DMS114 treated with DMSO at 0.1 percent for 48 hours (cell line): Measurements from ENCODE around the gene FGFR4.
A peak's percentile ranks its signal among the peaks of the same experiment; 100 is the strongest.
"Not testable (repeated sequence)": the region's sequence is repeated elsewhere in the genome, so short reads cannot be mapped to it uniquely, and the experiment has no call there.

Experiments used
- DNase-seq: peaks from one replicate; lab custom pipeline; 2025; ENCODE audit not compliant: unreplicated experiment; lab: John Stamatoyannopoulos, UW

The FGFR4 gene

DNA sequence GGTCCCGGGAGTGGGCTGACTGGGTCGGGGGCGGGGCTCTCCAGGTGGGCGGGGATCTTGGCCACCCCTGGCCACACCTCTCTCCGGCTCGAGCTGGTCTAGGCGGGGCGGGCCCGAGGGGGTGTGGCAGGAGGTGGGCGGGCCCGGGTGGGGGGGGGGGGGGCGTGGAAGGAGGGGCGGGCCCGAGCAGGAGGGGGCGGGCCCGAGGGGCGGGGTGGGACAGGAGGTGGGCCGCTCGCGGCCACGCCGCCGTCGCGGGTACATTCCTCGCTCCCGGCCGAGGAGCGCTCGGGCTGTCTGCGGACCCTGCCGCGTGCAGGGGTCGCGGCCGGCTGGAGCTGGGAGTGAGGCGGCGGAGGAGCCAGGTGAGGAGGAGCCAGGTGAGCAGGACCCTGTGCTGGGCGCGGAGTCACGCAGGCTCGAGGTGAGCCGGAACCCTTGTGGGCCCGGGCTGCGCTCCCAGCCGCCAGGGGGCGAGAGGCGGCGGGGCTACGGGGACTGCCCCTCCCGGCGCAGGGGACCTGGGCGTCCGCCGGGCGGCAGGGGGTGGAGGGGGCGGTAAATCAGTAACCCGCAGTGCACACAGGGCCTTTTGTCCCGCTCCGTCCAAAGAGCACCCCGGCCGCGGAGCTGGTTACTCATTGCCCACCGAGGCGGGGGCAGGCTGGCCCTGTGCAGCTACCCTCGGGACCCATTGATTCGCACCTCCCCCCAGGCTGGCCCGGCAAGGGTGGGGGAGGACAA, at the start of gene FGFR4:
Gene FGFR4 (plus strand): TSS at position 262 of the 744 bp plus-strand sequence. CDS start 2,688 bp downstream, outside the sequence.
- DNase-seq, result no peak

DNA sequence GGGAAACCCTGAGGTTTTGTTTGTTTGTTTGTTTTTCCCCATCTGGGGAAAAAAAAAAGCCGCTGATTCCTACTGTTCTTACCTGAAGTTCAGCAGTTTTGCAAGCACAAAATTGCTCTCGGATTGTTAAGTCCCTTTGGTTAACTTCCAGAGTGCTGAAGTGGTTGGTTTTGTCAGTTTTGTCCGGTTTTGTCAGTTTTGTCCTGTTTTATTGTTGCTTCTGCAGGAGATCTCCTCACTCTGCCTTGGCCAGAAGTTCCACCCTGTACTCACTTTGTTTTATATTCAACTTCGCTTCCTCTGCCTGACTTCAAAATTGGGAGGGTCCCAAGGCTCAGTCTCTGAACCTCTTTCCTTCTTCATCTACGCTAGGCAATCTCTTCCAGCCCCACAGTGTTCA, 49.8 kb upstream of the FGFR4 start:
- DNase-seq, result no peak

DNA sequence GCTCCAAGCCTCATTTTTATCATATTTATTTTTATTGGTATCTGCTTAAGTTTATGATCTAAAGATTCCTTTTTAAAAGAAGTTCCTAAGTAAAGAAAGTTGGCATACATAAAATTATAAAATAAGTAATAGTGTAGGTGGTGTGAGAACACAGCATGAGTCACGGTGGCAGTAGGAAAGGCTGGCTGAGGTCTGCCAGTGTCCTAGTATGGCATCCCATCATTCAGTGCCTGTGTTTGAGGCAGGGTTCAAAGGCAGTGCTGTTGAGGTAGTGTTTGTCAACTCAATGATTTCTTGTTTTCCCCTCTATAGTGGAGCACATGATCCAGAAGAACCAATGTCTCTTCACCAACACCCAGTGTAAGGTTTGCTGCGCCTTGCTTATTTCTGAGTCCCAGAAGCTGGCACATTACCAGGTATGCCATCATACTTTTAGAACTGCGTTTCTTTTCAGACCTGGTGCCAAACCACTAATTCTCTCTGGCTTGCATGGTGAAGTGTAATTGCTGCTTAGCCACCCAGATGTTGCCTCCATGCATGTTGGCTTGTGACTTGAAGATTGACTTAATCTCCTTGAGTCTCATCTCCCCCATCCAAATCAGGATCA, 45.8 kb upstream of the FGFR4 start:
- no peak for DNase-seq

DNA sequence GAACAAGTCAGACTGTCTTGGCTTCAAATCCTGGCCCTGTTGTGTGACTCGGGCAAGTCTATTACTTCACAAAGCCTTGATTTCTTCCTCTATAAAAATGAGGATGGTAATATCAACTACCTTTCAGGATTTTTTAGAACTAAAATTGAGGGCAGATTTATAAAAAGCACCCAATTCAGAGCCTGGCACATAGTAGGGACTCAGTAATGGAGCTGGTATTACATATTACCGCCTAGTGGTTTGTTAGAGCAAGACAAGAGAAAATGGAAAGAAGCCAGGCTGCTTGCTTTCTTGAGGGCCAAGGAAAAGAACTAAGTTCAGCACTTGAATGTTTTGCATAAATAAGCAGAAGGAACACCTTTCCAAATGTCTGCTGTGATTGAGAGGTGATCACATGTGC, 44.8 kb upstream of the FGFR4 start:
- no peak for DNase-seq

DNA sequence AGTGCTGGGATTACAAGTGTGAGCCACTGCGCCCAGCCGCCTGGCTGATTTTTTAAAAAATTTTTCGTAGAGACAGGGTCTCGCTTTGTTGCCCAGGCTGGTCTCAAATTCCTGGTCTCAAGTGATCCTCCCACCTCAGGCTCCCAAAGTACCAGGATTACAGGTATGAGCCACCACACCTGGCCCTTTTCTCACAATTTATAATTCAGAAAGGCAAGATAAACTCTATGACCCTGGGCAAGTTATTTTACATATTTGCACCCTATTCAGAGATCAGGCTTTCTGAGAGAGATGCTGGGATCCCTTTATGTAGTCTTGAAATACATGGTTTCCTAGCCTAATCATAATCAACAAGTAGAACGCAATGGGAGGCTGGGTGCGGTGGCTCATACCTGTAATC, 43.6 kb upstream of the FGFR4 start:
- no peak for DNase-seq

DNA sequence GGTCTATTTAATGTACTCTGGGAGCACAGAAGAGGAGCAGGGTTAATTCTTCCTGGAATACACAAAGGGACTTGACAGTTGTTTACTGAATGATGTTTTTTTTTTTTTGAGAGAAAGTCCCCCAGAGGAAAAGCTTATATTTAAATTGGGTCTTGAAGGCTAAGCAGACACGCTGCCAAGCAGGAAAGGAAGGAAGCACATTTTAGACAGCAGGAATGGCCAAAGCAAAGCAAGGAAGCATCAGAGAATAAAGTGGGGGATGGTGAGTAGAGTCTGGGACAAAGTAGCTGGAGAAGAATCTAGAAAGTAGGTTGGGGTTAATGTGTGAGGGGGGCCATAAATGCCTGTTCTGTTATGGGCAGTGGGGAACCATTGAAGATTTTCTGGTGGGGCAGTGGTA, 42.8 kb upstream of the FGFR4 start:
- no peak for DNase-seq

DNA sequence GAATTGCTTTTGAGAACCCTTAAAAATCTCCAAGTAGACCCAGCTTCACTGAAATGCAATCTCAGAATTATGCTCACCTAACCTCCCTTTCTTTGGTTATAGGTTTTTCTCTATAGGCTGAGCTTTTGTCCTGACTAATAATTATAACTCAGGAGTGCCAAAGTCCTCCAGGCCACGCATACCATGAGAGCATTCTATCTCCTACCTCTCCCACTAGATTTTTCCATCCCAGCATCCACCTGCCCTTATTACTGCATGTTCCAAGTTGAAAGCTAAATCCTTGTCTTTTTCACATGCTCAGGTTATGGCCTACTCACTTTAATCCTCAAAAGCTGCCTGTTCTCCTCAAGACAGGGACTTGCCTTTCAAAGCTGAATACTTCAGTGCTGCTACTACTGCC, 42.1 kb upstream of the FGFR4 start:
- DNase-seq, result no peak

DNA sequence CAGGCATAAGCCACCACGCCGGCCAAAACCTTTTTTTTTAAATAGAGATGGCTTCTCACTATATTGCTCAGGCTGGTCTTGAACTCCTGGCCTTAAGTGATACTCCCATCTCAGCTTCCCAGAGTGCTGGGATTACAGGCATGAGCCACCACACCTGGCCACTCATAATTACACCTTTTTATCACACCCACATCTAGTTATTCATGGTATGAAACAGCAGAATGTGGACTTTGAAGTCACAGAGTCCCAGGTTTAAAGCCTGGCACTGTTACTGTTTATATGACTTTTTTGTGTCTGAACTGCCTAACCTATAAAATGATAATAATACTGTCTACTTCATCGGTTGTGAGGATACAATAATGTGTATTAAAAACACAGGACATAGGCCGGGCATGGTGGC, 41.1 kb upstream of the FGFR4 start:
- DNase-seq, result no peak

DNA sequence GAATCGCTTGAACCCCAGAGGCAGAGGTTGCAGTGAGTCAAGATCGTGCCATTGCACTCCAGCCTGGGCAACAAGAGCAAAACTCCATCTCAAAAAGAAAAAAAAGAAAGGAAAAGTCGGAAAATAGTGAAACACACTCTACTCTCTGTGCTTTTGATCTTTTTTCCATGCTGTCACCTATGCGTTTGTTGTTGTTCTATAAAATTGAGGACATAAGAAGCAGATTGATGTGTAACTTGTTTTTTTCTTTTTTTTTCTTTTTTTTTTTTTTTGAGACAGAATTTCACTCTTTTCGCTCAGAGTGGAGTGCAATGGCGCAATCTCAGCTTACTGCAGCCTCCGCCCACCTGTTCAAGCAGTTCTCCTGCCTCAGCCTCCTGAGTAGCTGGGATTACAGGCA, 38.2 kb upstream of the FGFR4 start:
- DNase-seq, result not testable (repeated sequence)

DNA sequence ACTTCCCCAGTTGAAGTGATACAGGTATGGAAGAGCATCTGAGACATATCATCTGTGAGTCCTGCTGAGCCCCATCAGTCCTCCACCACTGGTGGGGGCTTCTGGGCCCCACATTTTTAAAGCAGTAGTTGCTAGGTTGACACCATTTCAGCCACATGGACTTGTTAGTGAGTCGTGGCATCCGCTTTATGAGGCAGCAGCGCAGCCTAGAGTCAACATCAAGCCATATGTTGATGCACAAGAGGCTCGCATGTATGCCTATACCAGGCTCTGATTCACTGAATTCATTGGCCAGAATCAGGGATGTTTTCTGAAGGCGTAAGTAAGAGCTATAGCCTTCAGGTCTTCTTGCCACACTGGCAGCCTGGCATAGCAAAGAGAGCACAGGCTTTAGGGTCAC, 37.4 kb upstream of the FGFR4 start:
- DNase-seq, result no peak

DNA sequence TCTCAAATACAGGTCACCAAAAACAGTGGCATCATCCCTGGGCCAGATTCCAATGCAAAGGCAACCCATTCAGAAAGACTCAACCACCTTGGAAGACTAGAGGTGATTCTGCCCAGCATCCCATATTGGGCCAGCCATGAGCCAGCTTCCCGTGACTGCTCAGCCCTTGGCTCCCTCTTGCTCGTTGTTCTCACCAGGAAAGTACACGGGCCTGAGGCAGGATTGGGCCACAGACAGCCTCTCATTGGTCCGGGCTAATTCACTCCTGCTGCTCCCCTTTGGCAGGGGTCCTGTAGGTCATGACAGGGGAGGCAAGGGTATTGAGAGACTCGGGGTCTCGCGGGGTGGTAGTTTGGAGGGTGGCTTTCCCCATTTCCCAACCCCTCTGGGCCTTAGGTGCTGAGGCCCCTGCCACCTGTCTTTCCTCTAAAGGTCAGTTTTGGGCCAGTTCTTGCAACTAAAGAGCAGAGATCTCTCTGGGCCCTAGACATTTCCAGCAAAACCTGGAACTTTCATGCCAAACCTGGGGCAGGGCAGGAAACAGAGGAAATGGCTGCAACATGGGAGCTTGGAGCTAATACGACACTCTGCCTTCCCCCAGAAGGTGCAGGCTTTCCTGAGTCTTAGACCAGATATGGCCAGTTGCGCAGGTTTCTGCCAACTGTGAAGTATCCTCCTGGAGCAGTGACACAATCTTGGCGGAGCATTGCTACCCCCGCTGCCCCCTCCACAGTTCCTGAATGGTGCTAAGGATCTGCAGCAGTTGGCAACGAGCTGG, 22.0 kb upstream of the FGFR4 start:
- no peak for DNase-seq

DNA sequence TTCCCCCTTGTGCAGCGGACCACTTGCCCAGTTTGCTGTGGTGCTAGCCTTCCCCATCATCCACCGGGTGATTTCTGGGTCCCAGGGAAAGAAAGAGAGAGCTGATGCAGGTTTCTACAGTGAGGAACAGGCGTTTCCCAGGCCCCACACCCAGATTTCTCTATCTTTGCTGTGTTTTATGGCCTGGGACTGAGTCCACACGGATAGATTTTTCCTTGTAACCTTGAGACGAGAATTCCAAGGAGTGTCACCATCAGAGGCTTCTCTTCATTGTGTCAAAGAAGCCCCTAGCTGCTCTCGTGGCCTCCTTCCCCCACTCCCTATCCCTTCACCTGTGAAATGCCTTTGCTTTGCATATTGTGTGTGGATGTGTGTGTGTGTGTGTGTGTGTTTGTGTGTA, 21.2 kb upstream of the FGFR4 start:
- DNase-seq, result no peak

DNA sequence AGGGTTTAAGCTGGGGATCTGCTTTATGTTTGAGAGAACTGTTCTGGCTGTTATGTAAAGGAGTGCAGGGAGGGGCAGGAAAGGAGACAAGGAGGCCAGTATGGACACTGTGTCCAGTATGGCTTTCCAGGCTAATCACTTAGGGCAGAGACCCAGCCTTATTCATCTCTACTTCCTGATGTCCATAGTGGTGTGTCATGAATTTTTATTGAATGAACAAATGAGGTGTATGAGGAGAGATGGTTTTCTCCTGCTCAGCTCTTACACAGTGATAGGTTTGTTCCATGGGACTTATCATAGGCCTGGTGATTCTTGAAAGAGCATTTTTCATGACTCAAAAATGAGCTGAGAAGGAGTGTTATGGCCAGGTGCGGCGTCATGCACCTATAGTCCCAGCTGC, 20.5 kb upstream of the FGFR4 start:
- no peak for DNase-seq

DNA sequence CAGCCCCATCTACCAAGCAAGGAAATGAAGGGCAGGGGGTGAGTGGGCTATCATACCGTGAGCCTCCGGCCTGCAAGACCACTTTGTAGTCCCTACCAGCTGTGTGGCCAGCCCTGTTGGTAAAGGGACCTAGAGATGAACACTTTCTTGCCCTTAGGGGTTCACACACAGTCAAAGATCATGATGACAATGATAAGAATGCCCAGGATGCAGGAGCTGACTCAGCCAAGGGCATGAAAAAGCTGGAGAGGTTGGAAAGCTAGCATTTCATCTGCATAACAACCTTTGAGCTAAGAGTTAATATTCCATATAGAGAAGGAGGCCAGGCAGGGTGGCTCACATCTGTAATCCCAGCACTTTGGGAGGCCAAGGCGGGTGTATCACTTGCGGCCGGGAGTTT, 19.2 kb upstream of the FGFR4 start:
- DNase-seq, result no peak

DNA sequence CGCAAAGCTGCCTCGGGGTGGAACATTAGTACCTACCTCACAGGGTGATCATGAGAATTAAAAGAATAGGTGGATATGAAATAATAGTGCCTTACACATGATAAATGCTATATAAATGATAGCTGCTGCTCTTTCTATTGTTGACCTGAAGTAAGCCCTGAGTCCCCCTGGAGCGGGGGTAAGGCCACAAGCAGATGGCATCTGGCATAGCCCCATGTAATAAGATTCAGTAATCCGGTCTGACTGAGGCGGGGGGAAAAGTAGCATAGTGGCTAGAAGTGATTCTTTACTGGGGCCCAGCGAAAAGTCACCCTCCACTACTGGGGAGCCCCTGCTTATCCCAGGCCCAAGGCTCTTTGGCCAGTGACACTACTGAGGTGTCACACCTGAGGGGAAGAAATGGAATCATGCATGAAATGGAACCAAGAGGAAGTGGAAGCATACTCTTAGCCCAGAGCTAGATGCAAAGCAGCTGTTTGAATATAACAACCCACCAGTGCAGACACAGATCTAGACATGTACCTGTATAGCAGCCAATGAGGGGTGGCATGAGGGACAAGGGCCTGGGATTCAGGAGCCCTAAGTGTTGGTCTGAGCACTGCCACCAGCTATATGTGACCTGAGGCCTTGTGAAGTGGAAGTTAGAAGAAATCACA, 16.1 kb upstream of the FGFR4 start:
- no peak for DNase-seq

DNA sequence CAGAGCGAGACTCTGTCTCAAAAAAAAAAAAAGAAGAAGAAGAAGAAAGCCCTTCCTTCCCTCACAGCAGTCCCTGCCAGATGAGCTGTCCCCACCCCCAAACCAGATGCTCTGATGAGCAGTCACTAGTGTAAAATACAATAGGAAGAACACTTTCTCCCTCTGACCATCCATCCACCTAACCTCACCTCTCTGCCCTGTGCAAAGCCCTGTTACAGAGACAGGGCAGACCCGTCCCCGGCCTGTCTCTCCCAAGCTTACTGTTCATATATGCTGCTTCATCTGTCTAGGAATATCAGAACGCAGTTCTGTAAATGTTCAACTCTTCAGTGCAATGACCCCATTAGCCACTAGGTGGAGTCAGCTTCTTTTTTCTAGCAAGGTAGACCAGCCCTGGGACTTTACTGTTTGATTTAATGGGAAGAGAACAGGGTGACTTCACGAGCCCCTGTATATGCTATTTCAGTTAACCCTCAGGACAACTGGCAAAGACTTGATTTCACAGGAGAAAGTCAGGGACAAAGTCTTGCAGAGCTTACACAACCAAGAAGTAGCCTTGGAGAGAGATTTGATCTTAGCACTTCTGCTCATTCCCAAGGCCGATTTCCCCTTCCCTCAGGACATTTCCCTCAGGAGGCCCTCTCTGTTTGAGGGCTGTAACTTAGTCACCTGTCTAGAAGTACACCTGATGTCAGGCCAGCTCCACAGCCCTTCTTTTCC, 14.9 kb upstream of the FGFR4 start:
- DNase-seq, result peak; percentile 69

DNA sequence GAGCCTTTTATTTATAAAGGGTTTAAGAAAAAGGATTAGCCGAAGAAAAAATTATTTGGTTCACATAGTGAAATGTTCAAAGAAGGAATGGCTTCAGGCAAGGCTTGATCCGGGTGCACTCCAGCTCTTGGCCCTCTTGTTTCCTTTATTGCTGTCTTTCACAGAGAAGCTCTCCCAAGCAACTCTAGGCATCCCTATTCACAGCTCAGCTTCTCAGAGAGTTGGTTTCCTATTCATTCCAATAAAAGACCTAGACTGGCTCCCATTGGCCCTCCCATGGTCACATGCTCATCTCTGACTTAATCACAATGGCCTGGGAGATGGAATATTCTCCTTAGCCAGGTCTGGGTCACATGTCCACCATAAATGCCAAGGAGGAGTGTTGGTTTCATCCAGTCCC, 9.4 kb upstream of the FGFR4 start:
- DNase-seq, result no peak

DNA sequence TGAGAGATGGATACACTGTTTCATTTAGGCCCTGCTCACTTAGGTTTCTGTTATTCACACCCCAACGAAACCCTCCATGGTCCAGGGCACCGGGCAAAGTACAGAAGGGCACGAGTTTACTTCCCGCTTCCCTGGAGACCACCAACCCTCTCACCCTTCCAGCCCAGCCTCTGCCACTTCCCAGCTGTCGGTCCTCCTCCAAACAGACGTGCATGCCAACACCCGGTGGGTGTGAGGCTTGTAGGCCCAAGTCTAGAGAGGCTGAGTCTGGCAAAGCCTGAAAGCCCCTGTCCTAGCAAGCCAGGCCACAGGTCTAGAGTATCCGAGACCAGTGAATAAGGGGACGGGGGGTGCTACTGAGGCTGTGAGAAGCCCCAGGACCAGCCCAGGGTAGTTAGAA, 7.1 kb upstream of the FGFR4 start:
- DNase-seq, result no peak

DNA sequence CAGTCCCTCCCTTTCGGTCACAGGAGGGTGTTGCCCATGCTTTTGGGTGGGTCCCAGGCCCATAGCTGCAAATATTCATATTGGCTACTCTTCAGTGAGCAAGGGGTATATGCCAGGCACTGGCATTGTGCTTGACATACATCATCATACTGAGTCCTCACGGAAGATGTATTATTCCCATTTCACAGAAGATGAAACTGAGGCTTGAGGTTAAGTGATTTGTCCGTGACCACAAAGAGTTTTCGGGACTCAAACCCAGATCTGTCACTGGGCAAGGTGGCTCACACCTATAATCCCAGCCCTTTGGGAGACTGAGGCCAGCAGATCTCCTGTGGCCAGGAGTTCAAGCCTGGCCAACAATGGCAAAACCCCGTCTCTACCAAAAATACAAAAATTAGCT, 6.5 kb upstream of the FGFR4 start:
- no peak for DNase-seq

DNA sequence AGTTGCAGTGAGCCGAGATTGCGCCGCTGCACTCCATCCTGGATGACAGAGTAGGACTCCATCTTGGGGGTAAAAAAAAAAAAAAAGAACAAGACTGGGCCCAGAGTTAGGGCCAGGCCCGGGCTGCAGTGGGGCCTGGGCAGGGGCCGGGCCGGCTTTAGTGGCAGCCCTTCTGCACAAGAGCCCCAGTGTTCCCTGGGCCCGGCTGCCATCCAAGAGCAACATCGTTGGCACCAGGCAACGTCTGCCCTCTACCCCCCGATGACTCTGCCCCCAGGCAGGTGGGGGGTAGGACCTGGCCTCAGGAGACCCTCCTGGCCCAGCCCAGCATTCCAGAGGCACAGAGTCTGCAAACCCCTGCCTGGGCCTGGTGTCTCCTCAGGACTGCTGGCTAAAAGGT, 4.9 kb upstream of the FGFR4 start:
- DNase-seq, result no peak

DNA sequence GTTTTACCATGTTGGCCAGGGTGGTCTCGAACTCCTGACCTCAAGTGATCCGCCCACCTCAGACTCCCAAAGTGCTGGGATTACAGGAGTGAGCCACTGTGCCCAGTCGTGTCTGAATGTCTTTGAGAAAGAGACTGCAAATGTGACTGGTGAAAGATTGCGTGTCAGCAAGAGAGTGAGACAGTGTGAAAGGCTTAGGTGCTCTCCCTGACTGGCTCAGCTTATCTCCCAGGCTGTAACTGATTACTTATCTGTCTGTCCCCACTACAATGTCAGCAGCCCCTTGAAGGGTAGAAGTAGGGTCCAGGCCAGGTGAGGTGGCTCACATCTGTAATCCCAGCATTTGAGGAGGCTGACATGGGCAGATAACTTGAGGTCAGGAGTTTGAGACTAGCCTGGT, 3.4 kb upstream of the FGFR4 start:
- no peak for DNase-seq
